ENCODE results near the gene WBP2.
"Not testable (repeated sequence)": the region's sequence is repeated elsewhere in the genome, so short reads cannot be mapped to it uniquely, and the experiment has no call there.

The WBP2 gene

DNA sequence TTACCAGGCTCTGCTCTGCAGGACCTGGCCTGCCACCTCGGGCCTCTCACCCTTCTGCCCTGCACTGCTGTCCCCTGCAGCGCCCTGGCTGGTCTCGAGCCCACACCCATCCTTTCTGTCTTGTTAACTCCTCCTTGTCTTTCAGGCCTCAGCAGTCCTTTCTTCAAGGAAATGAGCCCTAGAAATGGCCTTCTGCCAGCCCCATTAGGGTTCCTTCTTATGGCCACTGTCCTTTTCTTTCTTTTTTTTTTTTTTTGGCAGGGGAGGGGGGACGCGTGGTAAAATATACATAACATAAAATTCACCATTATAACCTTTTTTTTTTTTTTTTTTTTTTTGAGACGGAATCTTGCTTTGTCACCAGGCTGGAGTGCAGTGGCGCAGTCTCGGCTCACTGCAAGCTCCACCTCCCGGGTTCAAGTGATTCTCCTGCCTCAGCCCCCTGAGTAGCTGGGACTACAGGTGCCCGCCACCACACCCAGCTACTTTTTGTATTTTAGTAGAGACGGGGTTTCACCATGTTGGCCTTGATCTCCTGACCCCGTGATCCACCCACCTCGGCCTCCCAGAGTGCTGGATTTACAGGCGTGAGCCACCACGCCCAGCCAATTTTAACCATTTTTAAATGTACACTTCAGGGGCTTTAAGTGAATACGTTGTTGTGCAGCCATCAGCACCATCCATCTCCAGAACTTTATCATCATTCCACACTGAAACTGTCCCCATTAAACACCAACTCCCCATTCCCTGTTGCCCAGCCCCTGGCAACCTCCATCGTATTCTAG is 10.5 kb upstream of the WBP2 start:
- DNase-seq: not testable (repeated sequence)

DNA sequence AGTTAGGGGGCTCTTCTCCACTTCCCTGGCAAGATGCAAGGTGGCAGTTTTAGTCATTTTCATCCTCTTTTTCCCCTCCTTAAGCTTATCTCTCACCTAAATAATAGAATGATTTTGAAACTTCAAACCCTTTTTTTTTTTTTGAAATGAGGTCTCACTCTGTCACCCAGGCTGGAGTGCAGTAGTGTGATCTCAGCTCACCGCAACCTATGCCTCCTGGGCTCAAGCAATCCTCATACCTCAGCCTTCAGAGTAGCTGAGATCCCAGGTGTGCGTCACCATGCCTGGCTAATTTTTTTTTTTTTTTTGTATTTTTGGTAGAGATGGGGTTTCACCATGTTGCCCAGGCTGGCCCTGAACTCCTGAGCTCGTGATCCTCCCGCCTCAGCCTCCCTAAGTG is 9.8 kb upstream of the WBP2 start:
- DNase-seq: not testable (repeated sequence)

DNA sequence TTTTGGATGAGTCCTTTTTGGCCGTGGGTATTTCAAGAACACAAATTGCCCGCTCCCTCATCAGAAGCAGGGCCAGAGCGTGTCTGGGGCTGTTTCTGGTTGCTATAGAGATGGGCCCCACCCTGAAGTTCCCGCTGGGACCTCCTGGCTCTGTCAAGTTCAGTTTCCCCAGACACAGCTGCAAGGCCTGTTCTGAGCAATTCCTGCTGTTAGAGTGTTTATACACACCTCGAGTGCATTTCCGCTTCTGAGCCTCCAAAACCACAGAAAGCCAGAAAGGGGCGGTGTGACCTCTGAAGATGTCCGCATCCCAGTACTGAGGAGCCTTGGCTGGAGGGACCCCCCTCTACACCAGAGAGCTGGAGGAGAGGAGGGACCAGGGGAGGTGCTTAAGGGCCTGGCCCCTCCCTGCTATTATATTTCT is 9.3 kb upstream of the WBP2 start:
- DNase-seq: no peak

DNA sequence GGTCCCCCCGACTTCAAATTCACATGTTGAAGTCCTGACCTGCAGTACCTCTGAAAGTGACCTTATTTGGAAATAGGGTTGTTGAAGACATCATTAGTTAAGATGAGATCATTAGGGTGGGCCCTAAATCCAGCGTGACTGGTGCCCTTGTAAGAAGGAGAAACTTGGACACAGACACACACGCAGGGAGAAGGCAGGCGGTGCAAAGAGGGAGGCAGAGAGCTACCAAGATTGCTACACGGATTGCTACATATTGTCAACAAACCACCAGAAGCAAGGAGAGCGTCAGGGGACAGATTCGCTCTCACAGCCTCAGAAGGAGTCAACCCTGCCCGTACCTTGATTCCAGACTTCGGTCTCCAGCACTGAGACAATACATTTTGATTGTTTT is 6.8 kb upstream of the WBP2 start:
- no peak for DNase-seq

DNA sequence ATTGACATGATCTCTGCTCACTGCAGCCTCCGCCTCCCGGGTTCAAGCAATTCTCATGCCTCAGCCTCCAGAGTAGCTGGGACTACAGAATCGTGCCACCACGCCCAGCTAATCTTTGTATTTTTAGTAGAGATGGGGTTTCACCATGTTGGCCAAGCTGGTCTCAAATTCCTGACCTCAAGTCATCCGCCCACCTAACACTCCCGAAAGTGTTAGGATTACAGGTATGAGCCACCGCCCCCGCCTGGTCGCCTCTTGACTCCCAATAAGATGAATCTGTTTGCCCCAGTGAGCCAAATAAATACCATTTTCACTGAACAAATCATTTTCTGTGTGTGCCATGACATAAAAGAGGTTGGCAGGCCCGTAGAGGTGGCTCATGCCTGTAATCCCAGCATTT is 4.2 kb upstream of the WBP2 start:
- not testable (repeated sequence) for DNase-seq

- DNase-seq: no peak
Measured at GRCh38 chr17:75856062-75856756, 1.1 kb upstream of the WBP2 start.

DNA sequence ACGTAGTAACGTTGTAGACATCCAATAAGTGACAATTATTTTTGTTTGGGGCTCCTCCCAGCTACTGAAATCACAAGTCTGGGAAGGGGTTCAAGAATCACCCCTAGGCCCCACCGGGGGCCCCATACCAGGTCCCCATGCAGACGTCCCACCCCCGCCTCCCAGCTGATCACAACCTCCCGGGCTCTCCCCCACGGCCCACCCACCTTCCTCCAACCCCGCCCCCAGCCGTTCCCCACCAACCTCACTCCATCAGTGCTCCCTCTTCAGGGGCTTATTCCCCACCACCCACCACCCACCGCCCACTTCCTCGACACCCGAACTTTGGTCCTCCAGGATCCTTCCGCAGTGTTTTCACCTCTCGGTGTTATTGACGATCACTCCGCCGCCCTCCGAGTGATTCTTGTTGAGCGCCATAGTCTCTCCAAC is 240 bp downstream of the WBP2 start:
- no peak for DNase-seq

DNA sequence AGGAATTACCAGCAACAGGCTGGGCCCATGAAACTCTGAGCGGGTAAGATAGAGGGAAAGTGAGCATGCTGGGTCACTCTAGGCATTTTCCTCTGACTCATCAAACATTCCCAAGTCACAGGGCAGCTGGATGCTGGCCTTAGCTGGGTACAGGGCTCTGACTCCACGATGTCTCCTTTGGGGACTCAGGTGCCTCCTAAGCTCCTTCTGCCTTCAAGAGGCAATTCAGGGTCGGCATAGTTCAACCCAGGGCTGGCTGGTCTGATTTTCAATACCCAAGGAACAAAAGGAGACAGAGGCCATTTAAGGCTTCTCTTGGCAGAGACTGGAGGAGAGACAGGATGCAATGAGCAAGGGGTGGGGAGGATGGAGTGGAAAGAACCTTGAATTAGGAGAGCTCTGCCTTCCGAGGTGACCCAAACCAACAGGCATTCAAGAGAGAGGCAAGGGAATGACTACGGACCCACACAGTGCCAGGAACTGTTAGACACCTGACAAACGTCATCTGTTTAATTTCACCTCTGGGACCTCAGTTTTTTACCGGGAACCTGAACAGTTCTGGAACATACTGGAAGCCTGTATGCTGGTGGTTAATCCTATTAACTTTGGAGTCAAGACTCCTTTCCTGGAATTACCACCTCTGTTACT is 910 bp downstream of the WBP2 start:
- DNase-seq: no peak

DNA sequence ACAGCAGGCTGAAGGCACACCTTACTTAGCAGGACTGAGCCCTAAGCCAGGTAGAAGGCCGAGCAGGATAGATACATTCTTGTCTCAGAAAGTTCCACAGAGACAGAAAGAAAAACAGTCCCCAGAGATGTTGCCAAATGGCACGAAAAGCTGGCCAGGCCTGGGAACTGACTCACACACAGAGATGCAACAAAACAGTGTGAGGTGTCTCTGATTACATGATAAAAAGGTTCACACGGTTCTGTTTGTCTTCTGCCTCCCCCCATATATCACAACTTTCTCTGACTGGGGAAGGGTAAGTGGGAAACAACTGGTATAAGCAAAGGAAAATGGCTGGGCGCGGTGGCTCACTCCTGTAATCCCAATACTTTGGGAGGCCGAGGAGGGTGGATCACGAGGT is 1.7 kb downstream of the WBP2 start:
- DNase-seq: no peak

DNA sequence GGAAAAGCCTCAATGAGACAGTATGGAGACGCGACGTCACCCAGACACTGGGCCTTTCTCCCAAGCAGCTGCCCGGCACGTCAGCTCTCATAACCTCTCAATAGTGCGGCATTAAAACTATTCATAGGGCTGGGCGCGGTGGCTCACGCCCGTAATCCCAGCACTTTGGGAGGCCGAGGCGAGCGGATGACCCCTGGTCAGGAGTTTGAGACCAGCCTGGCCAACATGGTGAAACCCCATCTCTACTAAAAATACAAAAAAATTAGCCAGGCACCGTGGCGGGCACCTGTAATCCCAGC is 3.5 kb downstream of the WBP2 start:
- not testable (repeated sequence) for DNase-seq

DNA sequence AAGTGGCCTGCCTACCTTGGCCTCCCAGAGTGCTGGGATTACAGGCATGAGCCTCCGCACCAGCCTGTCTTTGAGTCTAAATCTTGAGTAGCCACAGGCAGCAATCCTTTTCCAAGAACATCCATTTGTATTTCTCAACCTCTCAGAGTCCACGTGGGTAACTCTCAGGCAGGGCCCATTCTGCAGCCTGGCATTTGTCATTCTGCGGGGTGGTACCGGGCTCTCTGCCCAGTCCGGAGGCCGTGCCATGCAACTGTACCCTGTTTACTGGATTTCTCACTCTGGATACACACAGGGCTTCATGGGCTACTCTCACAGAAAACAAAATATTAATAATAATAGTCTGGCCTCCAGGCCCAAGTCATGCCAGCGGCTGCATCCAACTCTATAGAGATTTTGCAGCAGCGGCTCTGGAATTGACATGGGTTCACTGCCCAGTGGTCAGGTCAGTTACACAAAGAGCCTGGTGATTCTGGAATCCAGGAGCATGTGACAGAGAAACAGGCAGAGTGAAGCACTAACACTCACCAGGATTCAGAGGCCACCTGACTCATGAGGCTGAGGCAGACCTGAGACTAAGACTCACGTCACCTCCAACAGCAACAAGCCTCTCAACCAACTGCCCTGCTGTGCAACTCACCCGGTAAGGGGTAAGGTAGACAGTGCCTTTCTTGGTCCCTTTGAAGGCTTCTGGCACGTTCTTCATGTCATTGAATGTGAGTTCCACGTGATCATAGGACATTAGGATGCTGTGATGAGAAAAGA is 4.0 kb downstream of the WBP2 start:
- no peak for DNase-seq

GRCh38 chr17:75849724-75850123 is 5.4 kb downstream of the WBP2 start:
- no peak for DNase-seq

- DNase-seq: no peak
Measured at GRCh38 chr17:75849279-75849646, 5.9 kb downstream of the WBP2 start.

DNA sequence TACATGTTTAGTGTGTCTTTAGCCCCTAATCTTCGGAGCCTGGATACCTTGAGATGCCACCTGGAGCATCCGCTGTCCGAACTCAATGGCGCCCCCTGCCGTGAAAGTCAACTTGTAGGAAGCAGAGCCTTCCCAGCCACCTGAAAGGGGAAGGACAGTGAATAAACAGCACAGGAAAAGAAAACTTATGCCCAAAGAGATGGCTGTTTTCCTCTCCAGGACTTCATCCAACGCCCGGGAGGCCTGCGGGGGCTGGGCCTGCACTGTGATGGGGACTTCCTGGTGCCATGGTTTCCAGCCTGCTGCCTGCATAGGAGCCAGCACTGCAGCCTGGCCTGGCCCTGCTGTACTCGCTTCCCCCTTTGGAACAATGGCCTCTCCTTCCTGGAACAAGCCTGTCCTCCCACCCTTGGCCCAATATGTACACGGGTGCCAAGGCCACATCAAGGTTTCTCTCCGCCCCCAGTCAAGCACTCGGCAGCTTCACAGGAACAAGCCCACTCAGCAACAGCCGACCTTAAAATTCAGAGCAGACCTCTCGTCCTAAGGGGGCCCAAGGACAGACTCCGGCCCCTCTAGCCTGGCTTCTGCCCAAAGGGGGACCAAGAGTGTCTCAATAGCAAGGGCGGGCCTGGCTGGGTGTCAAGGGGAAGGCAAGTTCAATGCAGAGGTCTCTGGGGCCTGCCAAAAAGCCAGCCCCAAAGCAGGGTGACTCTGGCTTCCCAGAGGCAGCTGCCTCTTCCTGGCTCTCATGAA is 6.4 kb downstream of the WBP2 start:
- DNase-seq: peak in 1 of 2 experiments; percentile 38

- no peak for DNase-seq
Measured at GRCh38 chr17:75847614-75848522, 7.3 kb downstream of the WBP2 start.

- DNase-seq: no peak
Measured at GRCh38 chr17:75846692-75847613, 8.2 kb downstream of the WBP2 start.

DNA sequence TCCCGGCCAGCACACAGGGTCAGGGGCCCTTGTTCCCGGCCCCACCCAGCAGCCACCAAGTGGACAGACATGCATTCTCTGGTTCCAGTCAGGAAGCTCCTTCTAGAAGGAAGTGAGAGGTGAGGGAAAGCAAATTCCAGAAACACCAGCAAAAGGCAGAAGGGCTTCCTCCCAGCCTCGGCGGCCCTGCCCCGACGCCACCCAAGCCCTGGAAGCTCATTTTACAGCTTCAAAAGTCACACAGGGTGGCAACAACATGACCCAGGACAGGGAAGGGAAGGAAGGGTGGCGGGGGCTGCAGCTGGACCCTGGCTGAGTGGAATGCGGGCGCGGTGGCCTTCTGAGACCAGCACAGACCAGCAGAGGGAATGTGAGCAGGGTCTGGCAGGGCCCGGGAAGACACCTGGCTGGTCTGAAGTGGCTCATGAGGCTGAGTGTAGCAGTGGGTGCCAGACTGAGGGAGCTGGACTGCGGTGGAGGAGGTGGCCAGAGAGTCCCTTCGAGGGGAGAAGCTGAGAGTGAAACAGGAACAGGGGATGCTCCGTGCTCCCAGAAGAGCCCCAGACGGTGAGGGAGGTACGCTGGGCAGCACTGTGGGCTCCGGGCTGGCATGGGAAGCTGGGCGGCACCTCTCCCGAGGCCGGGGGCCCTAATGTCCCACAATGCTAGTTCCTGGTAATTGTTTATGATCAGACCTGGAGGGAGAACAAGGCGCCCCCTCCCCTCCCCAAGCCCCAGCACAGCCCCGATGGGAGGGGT is 9.0 kb downstream of the WBP2 start:
- DNase-seq: no peak

DNA sequence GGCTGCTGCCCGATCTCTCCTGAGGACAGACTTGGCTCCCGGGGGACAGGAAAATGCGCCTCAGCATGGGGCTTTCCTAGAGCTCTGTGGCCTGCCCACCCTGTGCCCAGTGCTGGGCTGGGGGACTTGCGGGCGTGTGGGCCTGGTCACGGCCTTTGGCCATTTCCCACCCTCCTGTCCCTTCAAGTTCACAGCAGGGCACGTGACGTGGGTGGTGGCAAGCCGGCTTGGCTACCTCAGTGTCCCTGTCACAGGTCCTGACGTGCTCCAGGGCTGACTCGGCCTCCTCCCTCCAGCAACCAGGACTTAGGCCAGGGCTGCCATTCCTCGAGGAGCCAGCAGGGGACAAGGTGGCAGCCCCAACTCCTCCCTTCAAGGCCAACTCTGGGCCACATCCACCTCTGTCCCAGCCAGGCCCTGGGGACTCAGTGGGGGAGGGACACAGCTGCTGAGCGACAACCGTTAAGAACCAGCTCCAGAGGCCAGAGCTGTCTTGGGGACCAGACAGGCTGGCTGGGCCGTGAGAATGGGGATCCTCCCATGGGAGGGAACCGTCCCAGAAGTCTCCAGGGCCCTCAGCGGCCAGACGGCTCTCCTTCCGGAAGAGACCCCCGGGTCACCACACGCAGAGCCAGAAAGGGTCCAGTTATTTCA is 9.9 kb downstream of the WBP2 start:
- DNase-seq: no peak

GRCh38 chr17:75844530-75845057 is 10.5 kb downstream of the WBP2 start:
- DNase-seq: no peak
